SW 1271 (cell line): ENCODE measurements around the gene ERN1.
"Not testable (repeated sequence)": the region's sequence is repeated elsewhere in the genome, so short reads cannot be mapped to it uniquely, and the experiment has no call there.

Experiments
- DNase-seq, 2 experiments: peaks; one replicate each; lab custom pipeline; 2025; lab: John Stamatoyannopoulos, UW

The ERN1 gene

DNA sequence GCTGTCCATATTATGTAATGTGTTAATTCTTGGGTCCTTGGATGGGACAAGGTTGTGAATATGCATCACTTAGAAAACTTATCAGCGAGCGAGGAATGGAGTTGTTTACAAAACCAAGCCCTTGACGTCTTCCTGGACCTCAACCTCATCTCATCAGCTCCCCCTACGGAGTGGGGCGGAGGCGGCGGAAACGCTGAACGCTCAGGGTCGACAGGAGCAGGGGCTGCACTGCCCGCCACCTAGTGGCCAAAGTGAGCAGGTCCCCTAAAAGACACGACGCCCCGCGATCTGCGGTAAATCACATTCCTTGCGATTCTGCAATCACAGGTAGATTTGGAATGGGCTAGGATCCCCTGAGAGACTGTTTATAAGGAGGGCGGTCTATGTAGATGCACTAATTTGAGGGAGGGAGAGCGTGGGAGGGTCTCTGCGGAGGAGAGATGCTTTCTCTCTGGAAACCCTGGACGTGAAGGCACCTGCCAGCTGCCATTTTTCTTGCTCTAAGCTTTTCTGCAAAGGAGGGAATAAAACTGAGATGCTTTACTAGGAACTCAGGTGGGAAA lies 104.1 kb downstream of the ERN1 start:
- DNase-seq = peak; percentile 26 to 30

DNA sequence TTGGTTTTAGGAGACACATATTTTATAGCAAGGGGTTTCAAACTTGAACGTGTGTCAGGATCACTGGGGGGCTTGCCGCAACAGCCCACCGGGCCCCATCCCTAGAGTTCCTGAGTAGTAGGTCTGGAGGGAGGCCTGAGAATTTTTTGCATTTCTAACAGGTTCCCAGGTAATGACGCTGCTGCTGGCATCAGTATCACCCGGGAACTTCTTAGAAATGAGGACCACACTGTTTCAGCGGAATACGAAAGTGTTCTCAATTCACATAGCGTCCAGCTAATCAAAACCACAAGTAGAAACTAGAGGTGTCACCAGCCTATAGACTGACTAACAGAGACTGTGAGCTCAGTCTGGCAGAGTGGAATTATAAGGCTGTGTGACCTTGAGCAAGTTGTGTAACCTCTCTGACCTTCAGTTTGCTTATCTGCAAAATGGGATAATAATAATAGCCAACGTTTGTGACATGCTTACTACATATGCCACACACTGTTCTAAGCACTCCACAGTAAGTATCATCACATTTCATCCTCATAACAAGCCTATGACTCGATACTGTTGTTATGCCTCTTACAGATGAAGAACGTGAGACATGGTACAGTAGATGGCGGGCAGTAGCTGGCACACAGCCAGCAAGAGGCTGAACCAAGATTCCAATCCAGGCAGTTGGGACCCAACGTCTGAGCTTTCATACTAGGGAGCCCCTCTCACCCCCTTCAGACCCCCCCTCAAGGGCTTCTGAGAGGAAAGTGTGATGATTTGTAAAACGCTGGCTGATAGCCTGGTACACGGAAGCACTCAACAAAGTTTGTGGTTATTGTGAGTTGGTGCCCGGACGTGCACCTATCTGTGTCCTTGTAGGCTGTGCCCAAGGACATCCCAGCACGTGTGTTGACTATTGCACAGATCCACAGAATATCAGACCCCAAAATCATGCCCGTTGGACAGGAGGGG lies 104.9 kb downstream of the ERN1 start:
- no peak for DNase-seq

DNA sequence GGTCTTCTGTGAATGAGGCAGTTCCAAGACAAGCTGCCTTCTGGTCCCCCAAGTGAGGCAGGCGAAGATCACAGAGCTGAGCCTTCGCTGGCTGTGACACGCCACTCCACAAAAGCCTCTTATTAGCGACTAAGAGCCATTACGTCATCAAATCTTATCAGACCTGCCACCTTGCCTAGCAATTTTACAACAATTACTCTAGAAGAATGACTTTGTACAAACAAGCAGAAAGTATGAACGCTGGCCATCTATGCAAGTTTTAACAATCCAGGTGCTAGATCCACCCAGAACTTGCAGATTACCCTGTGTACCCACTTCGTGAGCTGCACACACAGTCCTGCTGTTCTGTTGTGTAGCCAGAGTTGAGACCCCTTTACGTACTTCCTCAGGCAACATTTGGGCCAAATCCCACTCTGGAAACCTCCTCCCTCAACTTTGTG lies 105.7 kb downstream of the ERN1 start:
- no peak for DNase-seq

DNA sequence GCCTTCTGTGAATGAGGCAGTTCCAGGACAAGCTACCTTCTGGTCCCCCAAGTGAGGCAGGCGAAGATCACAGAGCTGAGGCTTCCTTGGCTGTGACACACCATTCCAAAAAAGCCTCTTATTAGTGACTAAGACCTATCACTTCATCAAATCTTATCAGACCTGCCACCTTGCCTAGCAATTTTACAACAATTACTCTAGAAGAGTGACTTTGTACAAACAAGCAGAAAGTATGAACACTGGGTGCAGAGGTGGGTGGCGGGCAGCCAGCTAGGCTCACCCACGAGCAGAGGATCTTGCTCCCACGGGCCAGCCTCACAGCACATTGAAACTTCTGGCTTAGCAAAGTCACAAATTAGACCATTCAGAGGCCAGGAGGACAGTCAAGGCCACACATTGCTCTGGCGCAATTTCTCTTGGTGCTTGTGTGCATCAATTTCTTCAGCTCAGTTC lies 107.3 kb downstream of the ERN1 start:
- DNase-seq = no peak

DNA sequence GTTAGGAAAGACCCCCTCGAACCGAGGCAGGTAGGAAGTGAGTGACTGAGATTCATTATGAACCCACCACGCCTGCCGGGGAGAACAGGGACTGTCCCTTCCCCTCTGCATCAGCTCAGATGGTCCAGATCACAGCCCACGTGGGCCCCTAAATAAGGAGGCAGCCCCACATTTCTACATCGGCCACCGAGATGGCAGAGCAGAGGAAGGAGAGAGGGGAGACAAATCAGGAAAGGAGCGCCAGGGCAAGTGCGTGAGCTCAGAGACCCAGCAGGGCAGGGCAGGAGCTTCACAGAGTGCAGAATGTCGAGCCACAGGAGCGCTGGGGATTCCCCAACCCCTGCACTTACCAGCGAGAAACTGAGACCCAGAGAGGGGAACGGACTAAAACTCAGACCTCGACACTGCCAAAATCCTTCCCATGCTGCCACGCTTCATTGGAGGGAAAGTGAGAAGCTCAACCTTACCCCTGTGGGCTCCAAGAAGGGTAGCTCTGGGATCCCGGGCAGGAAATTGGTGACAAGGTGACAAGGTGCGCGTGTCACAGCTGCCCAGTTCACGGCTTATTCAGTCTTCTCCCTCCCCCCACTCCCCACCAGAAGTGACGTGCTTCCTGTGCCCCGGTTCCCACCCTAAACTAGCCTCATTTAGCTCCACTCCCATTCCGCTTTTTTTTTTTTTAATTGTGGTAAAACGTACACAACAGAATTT lies 109.7 kb downstream of the ERN1 start, which contains the start of gene ICAM2:
TSS of gene ICAM2 (minus strand) at position 578 of the 711 bp plus-strand sequence. CDS start 13,942 bp downstream, outside the sequence.
- no peak for DNase-seq

DNA sequence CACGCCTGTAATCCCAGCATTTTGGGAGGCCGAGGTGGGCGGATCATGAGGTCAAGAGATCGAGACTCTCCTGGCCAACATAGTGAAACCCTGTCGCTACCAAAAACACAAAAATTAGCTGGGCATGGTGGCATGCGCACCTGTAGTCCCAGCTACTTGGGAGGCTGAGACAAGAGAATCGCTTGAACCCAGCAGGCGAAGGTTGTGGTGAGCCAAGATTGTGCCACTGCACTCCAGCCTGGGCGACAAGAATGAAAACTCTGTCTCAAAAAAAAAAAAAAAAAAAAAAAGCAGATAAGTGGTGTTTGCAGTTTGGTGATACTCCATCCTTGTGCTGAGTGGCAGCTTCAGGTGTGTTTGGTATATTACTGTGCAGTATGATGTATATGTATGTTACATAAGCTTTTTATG lies 110.4 kb downstream of the ERN1 start:
- DNase-seq = not testable (repeated sequence)

DNA sequence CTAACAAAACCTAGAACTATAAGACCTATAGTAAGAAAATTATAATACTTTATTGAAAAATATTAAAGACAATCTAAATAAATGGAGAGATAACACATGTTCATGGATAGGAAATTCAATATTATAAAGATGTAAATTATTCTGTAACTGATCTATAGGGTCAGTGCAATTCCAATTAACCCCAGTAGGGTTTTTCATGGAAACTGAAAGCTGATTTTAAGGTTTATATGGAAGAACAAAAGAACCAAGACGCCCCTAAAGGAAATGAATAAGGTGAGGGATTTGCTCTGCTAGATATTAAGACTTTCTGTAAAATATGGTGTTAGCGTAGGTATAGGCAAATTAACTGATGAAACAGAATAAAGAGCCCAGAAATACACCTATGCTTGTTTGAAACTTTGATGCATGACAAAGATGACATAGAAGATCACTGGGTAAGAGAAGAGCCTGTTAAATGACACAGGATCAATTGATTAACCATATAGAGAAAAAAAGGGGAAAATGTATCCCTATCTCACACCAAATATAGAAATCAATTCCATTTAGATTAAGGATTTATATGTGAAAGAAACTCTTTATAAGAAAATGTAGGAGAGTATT lies 112.5 kb downstream of the ERN1 start:
- DNase-seq = no peak

DNA sequence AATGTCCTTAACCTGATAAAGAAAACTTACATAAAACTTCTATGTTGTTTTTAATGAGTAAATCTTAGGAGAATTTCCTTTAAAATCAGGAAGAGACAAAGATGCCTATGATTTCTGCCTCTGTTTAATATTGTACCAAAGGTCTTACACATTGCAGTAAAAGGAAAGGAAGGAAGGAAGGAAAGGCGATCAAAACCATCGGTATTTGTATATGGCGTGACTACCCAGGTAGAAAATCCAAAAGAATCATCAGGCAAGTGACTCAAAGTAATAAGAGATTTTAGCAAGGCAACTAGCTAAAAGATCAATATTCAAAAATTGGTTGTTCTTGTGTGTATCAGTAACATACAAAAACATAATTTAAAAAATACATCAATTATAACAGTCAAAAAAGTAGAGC lies 113.0 kb downstream of the ERN1 start:
- DNase-seq = no peak

DNA sequence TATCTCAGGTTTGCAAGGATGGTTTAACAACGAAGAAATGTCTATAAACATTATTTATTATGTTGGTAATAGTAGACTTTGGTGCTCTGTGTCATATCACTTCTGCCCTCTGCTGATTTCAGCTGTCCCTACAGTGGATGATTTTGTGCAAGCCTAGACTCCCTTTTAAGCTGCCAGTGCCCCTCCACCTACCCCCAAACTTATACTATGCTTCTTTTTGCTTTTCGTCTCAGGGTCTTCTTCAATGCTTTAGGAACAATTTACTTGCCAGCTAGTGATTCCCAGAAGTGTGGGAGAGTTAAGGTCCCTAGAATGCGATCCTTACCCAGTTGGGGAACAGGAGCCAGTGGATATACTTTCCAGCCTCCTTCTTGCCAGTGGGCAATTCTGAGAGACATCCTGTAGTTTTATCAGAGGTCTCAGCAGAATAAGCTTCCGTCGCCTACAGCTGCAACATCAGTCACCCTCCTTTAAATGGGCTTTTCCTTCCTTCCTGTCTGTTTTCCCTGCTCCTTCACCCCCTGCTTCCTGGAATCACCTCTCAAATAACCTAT lies 113.6 kb downstream of the ERN1 start:
- DNase-seq = no peak

DNA sequence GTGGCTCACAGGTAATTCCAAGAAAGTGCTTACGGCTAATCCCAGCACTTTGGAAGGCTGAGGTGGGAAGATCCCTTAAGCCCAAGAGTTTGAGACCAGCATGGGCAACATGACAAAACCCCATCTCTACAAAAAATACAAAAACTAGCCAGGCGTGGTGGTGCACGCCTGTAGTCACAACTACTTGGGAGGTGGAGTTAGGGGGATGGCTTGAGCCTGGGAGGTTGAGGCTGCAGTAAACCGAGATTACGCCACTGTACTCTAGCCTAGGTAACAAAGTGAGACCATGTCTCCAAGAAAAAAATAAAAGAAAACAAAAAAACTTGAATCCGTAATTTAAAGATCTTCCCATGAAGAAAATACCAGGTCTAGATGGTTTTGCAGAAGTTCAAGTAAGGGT lies 114.5 kb downstream of the ERN1 start:
- DNase-seq = no peak

DNA sequence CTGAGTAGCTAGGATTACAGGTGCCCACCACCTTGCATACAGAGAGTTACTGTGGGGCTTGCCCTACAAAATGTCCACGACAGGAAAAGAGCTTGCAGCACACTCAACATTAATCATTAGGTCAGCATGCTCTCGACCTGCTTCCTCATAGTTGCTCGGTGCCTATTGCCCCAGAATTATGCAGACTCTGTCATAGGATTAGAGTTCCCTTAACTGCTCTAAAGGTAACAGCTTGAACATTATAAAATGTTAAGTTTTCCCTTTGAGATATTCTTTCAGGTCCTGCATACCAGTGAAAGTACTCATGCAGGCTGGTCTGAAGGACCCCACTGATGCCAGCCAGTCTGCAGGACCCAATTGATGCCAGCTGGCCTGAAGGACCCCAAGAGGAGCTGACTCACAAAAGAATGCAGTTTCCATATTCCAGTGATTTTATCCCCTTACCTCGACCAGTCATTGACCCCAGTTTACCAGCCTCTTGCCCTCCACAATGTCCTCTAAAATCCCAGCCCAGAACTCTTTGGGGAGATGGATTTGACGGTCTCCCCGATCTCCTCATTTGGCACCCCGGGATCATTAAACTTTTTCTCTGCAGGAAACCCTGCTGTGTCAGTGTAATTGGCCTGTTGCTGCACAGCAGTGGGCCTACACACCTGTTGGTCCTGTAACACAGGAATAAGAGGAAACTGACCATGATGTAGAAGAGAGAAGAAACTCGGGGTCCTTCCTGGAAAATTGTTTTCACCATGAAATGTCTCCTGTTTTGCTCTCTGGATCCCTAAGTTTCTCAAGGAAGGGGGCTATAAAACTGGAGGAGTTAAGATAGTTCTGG lies 120.2 kb downstream of the ERN1 start:
- no peak for DNase-seq

DNA sequence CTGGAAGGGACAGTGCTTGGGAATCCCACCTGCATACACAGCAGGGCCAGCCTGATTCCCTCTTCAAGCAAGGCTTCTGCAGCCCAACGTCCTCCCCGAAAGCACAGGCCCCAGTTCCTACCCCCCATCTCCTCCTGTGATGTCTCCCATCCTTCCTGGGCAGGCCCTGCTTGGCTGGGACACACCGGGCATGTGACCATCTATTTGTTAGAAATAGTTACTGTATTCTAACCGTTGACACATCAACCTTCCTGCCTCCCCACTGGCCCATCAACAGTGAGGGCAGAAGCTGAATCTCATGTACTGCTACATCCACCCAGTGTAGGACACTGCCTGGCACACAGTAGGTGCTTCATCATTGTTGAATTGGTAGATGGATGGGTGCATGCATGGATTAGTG lies 121.1 kb downstream of the ERN1 start:
- no peak for DNase-seq

DNA sequence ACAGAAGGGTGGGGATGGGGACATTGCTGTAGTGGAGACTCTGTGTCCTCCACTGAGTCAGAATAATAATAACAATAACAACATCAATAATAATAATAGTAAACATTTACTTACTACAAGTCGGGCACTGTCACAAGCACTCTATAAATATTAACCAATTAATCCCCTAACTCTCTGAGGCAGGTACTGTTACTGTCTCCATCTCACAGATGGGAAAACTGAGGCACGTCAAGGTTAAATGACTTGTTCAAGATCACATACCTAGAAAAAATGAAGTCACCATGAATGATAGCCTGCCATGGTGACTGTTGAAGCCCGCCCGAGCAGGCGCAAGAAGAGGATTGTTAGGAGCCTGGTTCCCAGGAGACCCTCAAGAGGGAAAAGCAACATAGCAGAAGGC lies 121.6 kb downstream of the ERN1 start:
- no peak for DNase-seq

DNA sequence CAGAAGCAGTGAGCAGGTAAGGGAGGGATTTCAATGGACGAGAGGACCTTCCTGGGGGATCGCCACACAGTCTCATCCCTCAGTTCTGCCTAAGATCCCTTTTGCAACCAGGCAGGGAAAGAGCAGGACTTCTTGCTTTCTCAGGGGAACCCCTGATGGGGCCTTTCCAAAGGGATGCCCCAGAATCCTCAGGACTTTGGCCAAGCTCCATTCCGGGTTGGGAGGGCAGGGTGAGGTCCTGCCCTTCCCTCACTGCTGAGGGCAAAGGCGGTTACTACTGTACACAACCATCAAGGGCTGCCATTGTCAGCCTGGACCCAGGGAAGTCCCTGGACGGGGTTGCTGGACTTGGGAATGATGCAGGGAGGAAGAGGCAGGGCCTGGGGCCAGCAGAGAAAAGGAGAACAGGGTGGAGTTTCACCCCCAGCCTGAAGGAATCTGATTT lies 122.1 kb downstream of the ERN1 start:
- no peak for DNase-seq

DNA sequence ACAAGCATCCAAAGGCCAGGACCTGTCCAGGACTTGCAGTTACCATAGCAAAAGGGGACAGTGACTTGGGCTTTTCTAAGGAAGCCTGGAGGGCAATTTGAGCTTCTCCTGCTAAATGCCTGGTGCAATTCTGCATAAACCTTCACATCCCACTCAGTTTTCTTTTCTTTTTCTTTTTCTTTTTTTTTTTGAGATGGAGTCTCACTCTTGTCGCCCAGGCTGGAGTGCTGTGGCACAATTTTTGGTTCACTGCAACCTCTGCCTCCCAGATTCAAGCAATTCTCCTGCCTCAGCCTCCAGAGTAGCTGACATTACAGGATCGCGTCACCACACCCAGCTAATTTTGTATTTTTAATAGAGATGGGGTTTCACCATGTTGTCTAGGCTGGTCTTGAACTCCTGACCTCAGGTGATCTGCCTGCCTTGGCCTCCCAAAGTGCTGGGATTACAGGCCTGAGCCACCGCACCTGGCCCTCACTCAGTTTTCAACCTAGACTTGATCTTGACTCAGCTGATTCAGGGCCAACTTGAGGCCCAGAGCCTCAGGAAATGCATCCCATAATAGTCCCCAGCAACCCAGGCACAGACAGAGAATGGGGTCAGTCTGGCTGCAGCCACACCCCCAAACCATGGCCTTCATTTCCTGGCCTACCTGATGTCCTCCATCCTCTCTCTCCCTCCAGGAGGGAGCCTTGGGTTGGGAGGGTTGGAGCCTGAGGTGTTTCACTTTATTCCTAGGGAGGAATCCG lies 122.7 kb downstream of the ERN1 start:
- DNase-seq = not testable (repeated sequence)

DNA sequence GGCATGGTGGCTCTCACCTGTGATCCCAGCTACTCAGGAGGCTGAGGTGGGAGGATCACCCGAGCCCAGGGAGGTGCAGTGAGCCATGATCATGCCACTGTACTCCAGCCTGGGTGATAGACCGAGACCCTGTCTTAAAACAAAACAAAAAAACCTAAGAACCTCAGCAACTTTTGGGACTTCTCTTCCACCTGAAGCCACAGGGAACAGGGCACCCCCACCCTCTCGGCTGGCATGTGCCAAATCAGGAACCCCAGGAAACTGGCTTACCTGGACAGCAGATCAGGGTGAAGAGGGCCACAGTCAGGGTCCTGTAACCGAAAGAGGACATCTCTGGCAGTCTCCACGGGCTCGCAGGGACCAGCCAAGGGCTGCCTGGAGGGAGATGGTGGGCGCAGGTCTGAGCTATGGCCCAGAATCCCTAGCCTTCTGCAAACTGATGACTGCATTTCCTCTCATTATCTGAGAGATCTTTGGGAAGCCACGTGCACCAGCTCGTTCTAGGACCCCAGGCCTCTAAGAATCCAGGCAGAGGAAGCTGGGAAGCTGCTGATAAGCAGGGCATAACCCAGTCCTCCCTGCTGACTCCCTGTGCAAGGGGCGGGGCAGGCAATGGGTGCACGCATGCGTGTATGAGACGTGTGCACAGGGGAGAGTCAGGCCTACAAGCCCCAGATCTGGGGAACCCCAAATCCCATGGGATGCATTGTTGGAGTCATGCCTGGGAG lies 123.4 kb downstream of the ERN1 start:
- no peak for DNase-seq

DNA sequence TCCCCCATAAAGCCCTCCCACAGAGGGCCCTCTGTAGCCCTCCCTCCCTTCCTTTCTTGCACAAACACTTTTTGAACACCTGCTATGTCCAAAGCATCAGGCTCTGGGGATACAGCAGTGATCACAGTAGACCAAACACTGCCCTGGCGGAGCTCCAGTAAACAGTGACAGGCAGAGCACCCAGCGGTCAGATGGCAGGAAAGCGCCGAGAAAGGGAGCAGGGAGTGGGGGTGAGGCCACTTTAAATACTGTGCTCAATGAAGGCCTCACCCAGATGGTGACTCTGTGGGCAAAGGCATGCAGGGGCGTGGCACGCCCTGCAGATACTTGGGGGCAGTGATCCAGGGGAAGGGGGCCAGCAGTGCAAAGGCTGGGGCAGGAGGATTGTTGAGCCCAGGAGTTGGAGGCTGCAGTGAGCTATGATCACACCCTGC lies 124.2 kb downstream of the ERN1 start:
- no peak for DNase-seq

DNA sequence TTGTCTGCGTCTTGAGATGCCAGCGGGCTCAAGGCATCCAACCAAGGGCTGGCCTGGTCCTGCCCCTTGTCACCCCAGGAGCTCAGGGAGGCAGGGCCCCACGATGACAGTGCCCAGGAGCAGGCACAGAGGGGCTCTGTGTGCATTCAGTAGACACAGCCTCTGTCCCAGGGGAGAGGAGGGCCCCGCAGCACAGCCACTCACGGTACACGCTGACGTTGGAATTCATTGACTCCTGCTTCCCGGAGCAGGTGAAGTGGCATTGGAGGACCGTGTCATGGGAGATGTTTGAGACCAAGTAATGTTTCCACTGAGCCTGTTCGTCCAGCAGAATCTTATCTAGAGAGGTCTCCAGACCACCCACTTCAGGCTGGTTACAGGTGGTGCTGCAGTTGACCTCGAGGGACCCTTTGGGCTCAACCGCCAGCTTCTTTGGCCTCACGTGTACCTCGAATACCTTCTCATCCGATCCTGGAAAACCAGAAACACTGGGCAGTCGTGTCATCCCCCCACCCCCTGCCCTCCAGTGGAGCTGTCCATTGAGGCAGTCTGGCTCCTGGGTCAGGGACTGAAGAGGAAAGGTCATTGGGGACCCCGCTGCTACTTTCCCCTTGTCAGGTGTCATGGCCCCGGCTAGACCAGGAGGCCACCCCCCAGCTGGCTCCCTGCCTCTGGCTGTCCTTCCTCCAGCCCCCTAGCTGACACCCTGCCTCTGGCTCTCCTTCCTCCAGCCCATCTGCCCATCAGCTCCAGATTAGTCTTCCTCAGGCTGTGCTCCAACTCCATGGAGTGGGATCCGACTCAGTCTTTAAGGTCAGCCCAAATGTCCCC lies 124.8 kb downstream of the ERN1 start:
- no peak for DNase-seq
